SJCRH30 (cell line): ENCODE measurements around the gene CSNK1D. TPM values are rescaled to one million over a fixed set of nuclear protein-coding genes. Genes with fewer than 3 reads are reported as not detected.
"Not testable (repeated sequence)": the region's sequence is repeated elsewhere in the genome, so short reads cannot be mapped to it uniquely, and the experiment has no call there.

ENCODE experiments used
- DNase-seq, 2 experiments: peaks; one replicate each; pipeline ENCODE4 v3.0.0-alpha.2; 2015 to 2020
- H3K27ac ChIP-seq: fragments of 250-450 bp; sonication (Bioruptor Pico); 2 replicates; pipeline ENCODE4 v1.5.1; 2020; ENCODE audit warnings: mild to moderate bottlenecking, moderate library complexity
- H3K27me3 ChIP-seq: fragments of 250-450 bp; sonication (Bioruptor Pico); 2 replicates; pipeline ENCODE4 v1.5.1; 2020; ENCODE audit warnings: mild to moderate bottlenecking, moderate library complexity
- H3K36me3 ChIP-seq: fragments of 250-450 bp; sonication (Bioruptor Pico); 2 replicates; pipeline ENCODE4 v1.5.1; 2020; ENCODE audit warnings: mild to moderate bottlenecking, moderate library complexity
- H3K4me1 ChIP-seq: fragments of 250-450 bp; sonication (Bioruptor Pico); 2 replicates; pipeline ENCODE4 v1.5.1; 2020; ENCODE audit warnings: mild to moderate bottlenecking, moderate library complexity
- H3K4me3 ChIP-seq: fragments of 250-450 bp; sonication (Bioruptor Pico); 2 replicates; pipeline ENCODE4 v1.5.1; 2020; ENCODE audit warnings: mild to moderate bottlenecking, moderate library complexity
- H3K9me3 ChIP-seq: fragments of 250-450 bp; sonication (Bioruptor Pico); replicated peaks from 2 replicates; pipeline ENCODE4 v1.5.1; 2020; ENCODE audit warnings: mild to moderate bottlenecking, moderate library complexity
- total RNA-seq: library from RNA; depleted of rRNA; stranded (reverse); fragments of >200 nt; shearing (Covaris generic); gene quantifications from 2 replicates; pipeline ENCODE4 v1.2.3, GENCODE V29; 2014; rRNA removed

CSNK1D gene
- total RNA-seq, 1 experiment from 2014 or later: 88.7 TPM

DNA sequence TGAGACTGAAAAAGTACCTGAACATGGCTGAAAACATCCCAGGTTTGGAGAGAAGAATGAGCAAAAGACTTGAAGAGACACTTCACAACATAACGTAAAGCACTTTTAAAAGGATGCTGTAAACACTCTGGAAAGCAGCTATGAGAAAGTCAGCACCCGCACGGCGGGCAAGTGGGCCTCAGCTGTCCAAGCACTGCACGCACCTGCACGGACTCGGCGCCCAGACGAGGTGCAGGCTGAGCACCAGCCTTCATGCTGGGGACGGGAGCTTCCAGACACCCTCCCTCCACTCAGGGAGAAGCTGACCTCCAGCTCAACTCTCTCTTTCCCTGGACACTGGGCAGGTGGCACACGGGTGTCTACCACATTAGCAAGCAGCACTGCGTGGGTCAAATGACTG, 74.0 kb downstream of the CSNK1D start:
- H3K4me1 ChIP-seq: no peaks in the 10 kb centered on the region
- no peak overlapping the region for H3K27ac ChIP-seq
- no peaks in the 10 kb centered on the region for H3K36me3 ChIP-seq
- H3K9me3 ChIP-seq: no peaks in the 10 kb centered on the region
- no peak for DNase-seq
- H3K27me3 ChIP-seq: no peaks in the 10 kb centered on the region
- no peak overlapping the region for H3K4me3 ChIP-seq

- Histone ChIP-seq H3K27me3 (no peaks in the 10 kb centered on the region), H3K4me1 (no peaks in the 10 kb centered on the region), H3K36me3 (no peaks in the 10 kb centered on the region), H3K4me3 (no peak overlapping the region), H3K9me3 (no peaks in the 10 kb centered on the region), H3K27ac (no peak overlapping the region)
- DNase-seq: no peak
Observed at GRCh38 chr17:82198092-82198491, 75.4 kb downstream of the CSNK1D start.

DNA sequence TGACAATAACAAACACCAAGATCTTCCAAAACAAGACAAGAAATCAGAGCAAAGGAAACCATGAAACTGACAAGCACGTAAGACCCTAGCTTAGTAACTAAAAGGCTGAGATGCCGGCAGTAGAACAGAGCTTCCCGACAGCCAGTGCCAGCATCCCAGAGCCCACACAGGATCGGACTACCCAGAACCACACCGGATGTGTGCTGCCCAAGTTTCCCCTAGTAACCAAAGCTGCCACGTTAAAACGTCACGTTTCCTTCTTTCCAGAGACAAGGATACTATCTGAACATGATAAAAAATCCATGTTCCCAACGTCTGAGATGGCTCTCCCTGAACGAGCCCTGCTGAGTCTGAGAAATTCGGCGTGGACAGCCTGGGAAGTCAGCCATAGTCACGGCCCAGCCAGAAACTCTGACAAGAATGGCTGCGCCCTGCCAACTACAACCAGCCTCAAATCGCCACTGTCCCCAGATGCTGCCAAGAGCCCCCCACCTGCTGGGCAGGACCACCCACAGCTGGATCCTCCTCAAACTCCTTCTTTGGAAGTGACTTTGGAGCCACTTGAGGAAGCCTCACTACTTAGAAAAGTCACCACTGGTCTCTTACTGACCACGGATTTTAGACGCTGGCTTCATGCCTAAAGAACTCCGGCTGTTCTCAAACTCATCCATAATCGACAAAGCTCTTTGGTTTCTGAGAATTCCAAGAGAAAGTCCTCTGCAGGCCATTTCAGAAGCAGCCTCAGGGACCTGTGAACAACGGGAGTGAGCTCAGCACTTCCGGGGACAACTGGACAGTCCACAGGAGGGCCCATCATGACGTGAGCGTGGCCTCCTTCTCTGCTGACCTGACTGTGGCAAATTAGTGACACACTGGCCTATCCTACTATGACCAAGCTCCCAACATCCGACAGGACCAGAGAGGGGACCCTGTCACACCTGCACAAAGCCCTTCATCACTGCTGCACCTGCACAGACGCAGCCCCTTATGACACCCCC, 77.5 kb downstream of the CSNK1D start:
- Histone ChIP-seq H3K36me3 (no peaks in the 10 kb centered on the region), H3K9me3 (no peaks in the 10 kb centered on the region), H3K4me3 (no peak overlapping the region), H3K27me3 (no peaks in the 10 kb centered on the region), H3K27ac (no peak overlapping the region), H3K4me1 (0 out of 2 replicates have a peak, but pooled peaks cover 2% of the 10 kb centered on the region)
- no peak for DNase-seq

DNA sequence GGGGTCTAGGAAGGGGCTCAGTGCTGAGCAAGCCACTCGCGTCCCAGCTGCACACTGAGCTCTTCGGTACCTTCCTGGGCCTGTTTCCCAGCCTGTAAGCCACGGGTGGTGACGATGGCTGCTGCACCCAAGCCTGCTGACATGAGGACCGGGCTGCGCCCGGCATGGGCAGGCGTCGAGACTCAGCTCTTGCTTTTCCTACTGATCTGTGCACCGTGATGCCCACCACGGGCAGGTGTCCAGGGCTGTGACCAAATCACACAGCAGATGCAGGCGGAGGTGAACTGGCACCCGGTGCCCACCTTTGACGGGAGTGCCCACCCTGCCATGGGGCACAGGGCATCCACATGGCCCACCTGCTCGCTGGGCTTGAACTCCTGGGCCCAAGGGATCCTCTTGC, 78.7 kb downstream of the CSNK1D start:
- Histone ChIP-seq H3K27ac (no peak overlapping the region), H3K27me3 (no peaks in the 10 kb centered on the region), H3K9me3 (no peaks in the 10 kb centered on the region), H3K36me3 (no peaks in the 10 kb centered on the region), H3K4me3 (no peak overlapping the region), H3K4me1 (0 out of 2 replicates have a peak, but pooled peaks cover 2% of the 10 kb centered on the region)
- no peak for DNase-seq

DNA sequence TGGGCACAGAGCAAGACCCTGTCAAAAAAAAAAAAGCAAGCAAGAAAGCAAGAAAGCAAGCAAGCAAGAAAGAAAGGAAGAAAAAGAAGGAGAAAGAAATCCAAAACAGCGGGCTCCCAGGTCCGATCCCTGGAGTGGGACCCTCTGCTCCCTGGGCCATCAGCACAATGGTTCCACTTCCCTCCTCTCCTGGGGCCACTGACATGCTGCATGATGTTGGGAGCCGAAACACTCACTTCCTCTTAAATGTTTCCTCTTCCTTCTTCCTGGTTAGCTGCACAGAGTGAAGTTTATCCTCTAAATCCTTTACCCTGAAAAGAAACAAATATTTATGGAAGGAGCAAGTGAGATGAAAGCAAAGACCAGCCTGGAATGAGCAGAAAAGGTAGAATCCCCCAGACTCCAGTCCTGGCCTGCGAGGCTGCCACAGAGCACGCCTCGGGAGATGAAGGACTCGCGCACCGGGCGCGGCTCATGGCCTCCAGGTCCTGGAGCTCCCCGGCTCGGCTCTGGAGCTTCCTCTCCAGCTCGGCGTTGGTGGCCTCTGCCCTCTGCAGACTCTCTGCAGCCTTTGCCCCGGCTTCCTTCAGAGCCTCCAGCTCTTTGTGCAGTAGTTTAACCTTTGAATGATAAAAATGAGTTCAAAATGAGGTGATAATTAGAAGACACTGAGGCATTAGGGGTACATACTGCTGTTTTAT, 79.8 kb downstream of the CSNK1D start:
- no peaks in the 10 kb centered on the region for H3K9me3 ChIP-seq
- H3K36me3 ChIP-seq: no peaks in the 10 kb centered on the region
- no peak overlapping the region for H3K4me3 ChIP-seq
- no peak overlapping the region for H3K27ac ChIP-seq
- H3K4me1 ChIP-seq: 0 out of 2 replicates have a peak, but pooled peaks cover 2% of the 10 kb centered on the region
- no peak for DNase-seq
- H3K27me3 ChIP-seq: no peaks in the 10 kb centered on the region

DNA sequence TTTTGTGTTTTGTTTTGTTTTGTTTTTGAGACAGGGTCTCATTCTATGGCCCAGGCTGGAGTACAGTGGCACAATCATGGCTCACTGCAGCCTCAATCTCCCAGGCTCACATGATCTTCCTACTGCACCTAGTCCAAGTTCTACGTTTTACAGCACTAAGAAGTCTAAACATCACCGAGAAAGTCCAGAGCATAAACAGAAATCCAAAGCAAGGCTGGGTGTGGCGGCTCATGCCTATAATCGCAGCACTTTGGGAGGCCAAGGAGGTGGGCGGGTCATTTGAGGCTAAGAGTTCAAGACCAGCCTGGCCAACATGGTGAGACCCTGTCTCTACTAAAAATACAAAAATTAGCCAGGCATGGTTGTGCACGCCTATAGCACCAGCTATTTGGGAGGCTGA, 80.5 kb downstream of the CSNK1D start:
- H3K27ac ChIP-seq, H3K27me3 ChIP-seq, DNase-seq, H3K9me3 ChIP-seq, H3K4me3 ChIP-seq, H3K4me1 ChIP-seq, H3K36me3 ChIP-seq: not testable (repeated sequence)

Other genes with a start within 250 kb of the CSNK1D start
- 17.9 and 20.8 TPM in 2 replicates for gene RAC3, start 242.0 kb downstream of the CSNK1D start, total RNA-seq
- 110 and 112 TPM in 2 replicates for gene DCXR, start 236.0 kb downstream of the CSNK1D start, total RNA-seq
- gene RFNG, start 221.9 kb downstream of the CSNK1D start, total RNA-seq: 21.8 and 26.5 TPM in 2 replicates
- 168 and 176 TPM in 2 replicates for gene GPS1, start 221.8 kb downstream of the CSNK1D start, total RNA-seq
- gene DUS1L, start 207.9 kb downstream of the CSNK1D start, total RNA-seq: 112 and 126 TPM in 2 replicates
- 141 and 151 TPM in 2 replicates for gene FASN, start 175.5 kb downstream of the CSNK1D start, total RNA-seq
- 23.5 and 24.6 TPM in 2 replicates for gene CCDC57, start 60.9 kb downstream of the CSNK1D start, total RNA-seq
- 11.0 and 13.2 TPM in 2 replicates for gene SLC16A3, start 44.7 kb downstream of the CSNK1D start, total RNA-seq
- gene CD7, start 43.9 kb upstream of the CSNK1D start, total RNA-seq: 4.8 and 6.3 TPM in 2 replicates
- 0.36 and 1.1 TPM in 2 replicates for gene SECTM1, start 60.1 kb upstream of the CSNK1D start, total RNA-seq
- gene TEX19, start 85.5 kb upstream of the CSNK1D start, total RNA-seq: 1.0 and 1.4 TPM in 2 replicates
- 8.0 and 8.3 TPM in 2 replicates for gene UTS2R, start 98.1 kb upstream of the CSNK1D start, total RNA-seq
- gene HEXD, start 144.6 kb upstream of the CSNK1D start, total RNA-seq: 8.9 and 14.2 TPM in 2 replicates
- gene OGFOD3, start 144.9 kb upstream of the CSNK1D start, total RNA-seq: 142 and 144 TPM in 2 replicates
- 62.8 and 69.7 TPM in 2 replicates for gene CYBC1, start 177.1 kb upstream of the CSNK1D start, total RNA-seq
- 150 and 156 TPM in 2 replicates for gene NARF, start 185.0 kb upstream of the CSNK1D start, total RNA-seq
- gene FOXK2, start 246.0 kb upstream of the CSNK1D start, total RNA-seq: 87.6 and 95.0 TPM in 2 replicates